ENCODE results near the gene PLXNC1.

The PLXNC1 gene

GRCh38 chr12:94205822-94206221 is 57.4 kb downstream of the PLXNC1 start:
- no peaks in the 10 kb centered on the region for H3K4me1 ChIP-seq (ENCODE audit: insufficient read depth, low read length)
- no peak overlapping the region for H3K9ac ChIP-seq (ENCODE audit: low read depth, low read length)

GRCh38 chr12:94206886-94207285 is 58.5 kb downstream of the PLXNC1 start:
- H3K36me3 ChIP-seq (ENCODE audit: insufficient read depth, low read length), result no peaks in the 10 kb centered on the region
- no peaks in the 10 kb centered on the region for H3K9me3 ChIP-seq (ENCODE audit: control insufficient read depth, insufficient read depth, low read length)
- no peaks in the 10 kb centered on the region for H3K4me1 ChIP-seq (ENCODE audit: insufficient read depth, low read length)
- no peak overlapping the region for H3K9ac ChIP-seq (ENCODE audit: low read depth, low read length)

More at GRCh38 chr12:94205822-94206221, 57.4 kb downstream of the PLXNC1 start:
- no peaks in the 10 kb centered on the region for H3K9me3 ChIP-seq (ENCODE audit: control insufficient read depth, insufficient read depth, low read length)
- no peaks in the 10 kb centered on the region for H3K36me3 ChIP-seq (ENCODE audit: insufficient read depth, low read length)

- Histone ChIP-seq H3K9me3 (ENCODE audit: control insufficient read depth, insufficient read depth, low read length) (no peaks in the 10 kb centered on the region), H3K36me3 (ENCODE audit: insufficient read depth, low read length) (no peaks in the 10 kb centered on the region), H3K4me1 (ENCODE audit: insufficient read depth, low read length) (no peaks in the 10 kb centered on the region), H3K9ac (ENCODE audit: low read depth, low read length) (no peak overlapping the region)
Measured at GRCh38 chr12:94207467-94207848, 59.1 kb downstream of the PLXNC1 start.

- H3K36me3 ChIP-seq (ENCODE audit: insufficient read depth, low read length), result no peaks in the 10 kb centered on the region
- no peaks in the 10 kb centered on the region for H3K4me1 ChIP-seq (ENCODE audit: insufficient read depth, low read length)
- no peak overlapping the region for H3K9ac ChIP-seq (ENCODE audit: low read depth, low read length)
- H3K9me3 ChIP-seq (ENCODE audit: control insufficient read depth, insufficient read depth, low read length), result no peaks in the 10 kb centered on the region
Measured at GRCh38 chr12:94207849-94208621, 59.7 kb downstream of the PLXNC1 start.

GRCh38 chr12:94208622-94208966 is 60.2 kb downstream of the PLXNC1 start:
- H3K9ac ChIP-seq (ENCODE audit: low read depth, low read length), result no peak overlapping the region

GRCh38 chr12:94209240-94209639 is 60.9 kb downstream of the PLXNC1 start:
- H3K9ac ChIP-seq (ENCODE audit: low read depth, low read length), result no peak overlapping the region
- H3K4me1 ChIP-seq (ENCODE audit: insufficient read depth, low read length), result no peaks in the 10 kb centered on the region
- H3K9me3 ChIP-seq (ENCODE audit: control insufficient read depth, insufficient read depth, low read length), result no peaks in the 10 kb centered on the region
- no peaks in the 10 kb centered on the region for H3K36me3 ChIP-seq (ENCODE audit: insufficient read depth, low read length)

More at GRCh38 chr12:94208622-94208966, 60.2 kb downstream of the PLXNC1 start:
- Histone ChIP-seq H3K36me3 (ENCODE audit: insufficient read depth, low read length) (no peaks in the 10 kb centered on the region), H3K9me3 (ENCODE audit: control insufficient read depth, insufficient read depth, low read length) (no peaks in the 10 kb centered on the region), H3K4me1 (ENCODE audit: insufficient read depth, low read length) (no peaks in the 10 kb centered on the region)

- H3K9ac ChIP-seq (ENCODE audit: low read depth, low read length), result no peak overlapping the region
- no peaks in the 10 kb centered on the region for H3K9me3 ChIP-seq (ENCODE audit: control insufficient read depth, insufficient read depth, low read length)
- H3K4me1 ChIP-seq (ENCODE audit: insufficient read depth, low read length), result no peaks in the 10 kb centered on the region
- H3K36me3 ChIP-seq (ENCODE audit: insufficient read depth, low read length), result no peaks in the 10 kb centered on the region
Measured at GRCh38 chr12:94211021-94211420, 62.6 kb downstream of the PLXNC1 start.

GRCh38 chr12:94218233-94218632 is 69.9 kb downstream of the PLXNC1 start:
- H3K36me3 ChIP-seq (ENCODE audit: insufficient read depth, low read length), result no peaks in the 10 kb centered on the region
- H3K9me3 ChIP-seq (ENCODE audit: control insufficient read depth, insufficient read depth, low read length), result no peaks in the 10 kb centered on the region
- H3K9ac ChIP-seq (ENCODE audit: low read depth, low read length), result no peak overlapping the region
- no peaks in the 10 kb centered on the region for H3K4me1 ChIP-seq (ENCODE audit: insufficient read depth, low read length)

GRCh38 chr12:94219622-94220302 is 71.4 kb downstream of the PLXNC1 start:
- H3K9me3 ChIP-seq (ENCODE audit: control insufficient read depth, insufficient read depth, low read length), result no peaks in the 10 kb centered on the region
- no peaks in the 10 kb centered on the region for H3K4me1 ChIP-seq (ENCODE audit: insufficient read depth, low read length)
- no peak overlapping the region for H3K9ac ChIP-seq (ENCODE audit: low read depth, low read length)
- no peaks in the 10 kb centered on the region for H3K36me3 ChIP-seq (ENCODE audit: insufficient read depth, low read length)

- no peaks in the 10 kb centered on the region for H3K36me3 ChIP-seq (ENCODE audit: insufficient read depth, low read length)
- no peaks in the 10 kb centered on the region for H3K4me1 ChIP-seq (ENCODE audit: insufficient read depth, low read length)
- H3K9ac ChIP-seq (ENCODE audit: low read depth, low read length), result no peak overlapping the region
- no peaks in the 10 kb centered on the region for H3K9me3 ChIP-seq (ENCODE audit: control insufficient read depth, insufficient read depth, low read length)
Measured at GRCh38 chr12:94220804-94221203, 72.4 kb downstream of the PLXNC1 start.

- H3K4me1 ChIP-seq (ENCODE audit: insufficient read depth, low read length), result no peaks in the 10 kb centered on the region
- H3K9ac ChIP-seq (ENCODE audit: low read depth, low read length), result no peak overlapping the region
- H3K36me3 ChIP-seq (ENCODE audit: insufficient read depth, low read length), result no peaks in the 10 kb centered on the region
- no peaks in the 10 kb centered on the region for H3K9me3 ChIP-seq (ENCODE audit: control insufficient read depth, insufficient read depth, low read length)
Measured at GRCh38 chr12:94222351-94223084, 74.1 kb downstream of the PLXNC1 start.

GRCh38 chr12:94223842-94224241 is 75.5 kb downstream of the PLXNC1 start:
- Histone ChIP-seq H3K9me3 (ENCODE audit: control insufficient read depth, insufficient read depth, low read length) (no peaks in the 10 kb centered on the region), H3K36me3 (ENCODE audit: insufficient read depth, low read length) (no peaks in the 10 kb centered on the region), H3K4me1 (ENCODE audit: insufficient read depth, low read length) (no peaks in the 10 kb centered on the region), H3K9ac (ENCODE audit: low read depth, low read length) (no peak overlapping the region)

GRCh38 chr12:94225506-94225905 is 77.1 kb downstream of the PLXNC1 start:
- Histone ChIP-seq H3K4me1 (ENCODE audit: insufficient read depth, low read length) (0 out of 2 replicates have a peak, but pooled peaks cover 1% of the 10 kb centered on the region), H3K9ac (ENCODE audit: low read depth, low read length) (no peak overlapping the region), H3K36me3 (ENCODE audit: insufficient read depth, low read length) (no peaks in the 10 kb centered on the region), H3K9me3 (ENCODE audit: control insufficient read depth, insufficient read depth, low read length) (no peaks in the 10 kb centered on the region)

GRCh38 chr12:94225947-94226630 is 77.7 kb downstream of the PLXNC1 start:
- no peaks in the 10 kb centered on the region for H3K9me3 ChIP-seq (ENCODE audit: control insufficient read depth, insufficient read depth, low read length)
- H3K9ac ChIP-seq (ENCODE audit: low read depth, low read length), result no peak overlapping the region
- no peaks in the 10 kb centered on the region for H3K36me3 ChIP-seq (ENCODE audit: insufficient read depth, low read length)
- 0 out of 2 replicates have a peak, but pooled peaks cover 4% of the 10 kb centered on the region for H3K4me1 ChIP-seq (ENCODE audit: insufficient read depth, low read length)

All from ES-I3 (cell line).